Upper lobe of left lung (tissue), 6 donors: ENCODE measurements around the gene ADSS1. TPM values are rescaled to one million over a fixed set of nuclear protein-coding genes. Genes with fewer than 3 reads are reported as not detected.

Experiments
- ATAC-seq, 2 donors: fragments of 200-7000 bp; cut with Tn5 transposase; one replicate each; pipeline ENCODE4 v1.9.1; 2022; ENCODE audit warnings: mild to moderate bottlenecking in 2 of 2, moderate library complexity in 2 of 2; ENCODE audit not compliant: low FRiP score in 2 of 2
- DNase-seq, 2 donors: peaks; one replicate each; pipeline ENCODE4 v3.0.0-alpha.2; 2019 to 2020
- H3K27ac ChIP-seq, 4 donors: fragments of 200-600 bp; sonication (generic); one replicate each; pipeline ENCODE4 v1.5.1; 2016 to 2019
- H3K27me3 ChIP-seq, 4 donors: fragments of 200-600 bp; sonication (generic); one replicate each; pipeline ENCODE4 v1.5.1; 2017 to 2019
- H3K36me3 ChIP-seq, 4 donors: fragments of 200-600 bp; sonication (generic); one replicate each; pipeline ENCODE4 v1.5.1; 2016 to 2019
- H3K4me1 ChIP-seq, 4 donors: fragments of 200-600 bp; sonication (generic); one replicate each; pipeline ENCODE4 v1.5.1; 2018 to 2019
- H3K4me3 ChIP-seq, 4 donors: fragments of 200-600 bp; sonication (generic); one replicate each; pipeline ENCODE4 v1.5.1; 2017 to 2019; ENCODE audit warnings: mild to moderate bottlenecking in 2 of 4, moderate library complexity in 1 of 4
- H3K9me3 ChIP-seq, 4 donors: fragments of 200-600 bp; sonication (generic); one replicate each; pipeline ENCODE4 v1.5.1; 2018 to 2019
- EP300 ChIP-seq, 4 donors: sonication (generic); formaldehyde crosslinking; IDR thresholded peaks; one replicate each; pipeline ENCODE4 v1.5.1; 2017; ENCODE audit warnings: antibody characterized with exemption in 4 of 4, control low read depth in 2 of 4
- POLR2A ChIP-seq, 4 donors: fragments of 450-650 bp; IDR thresholded peaks; one replicate each; pipeline ENCODE4 v1.5.1; 2016 to 2017; ENCODE audit warnings: antibody characterized with exemption in 4 of 4, mild to moderate bottlenecking in 2 of 4
- POLR2AphosphoS5 ChIP-seq, 2 donors: sonication (generic); formaldehyde crosslinking; IDR thresholded peaks; one replicate each; pipeline ENCODE4 v1.5.1; 2017; ENCODE audit warnings: antibody characterized with exemption in 2 of 2
- WGBS, 2 donors: methylation state at CpG; one replicate each; pipeline ENCODE4 v1.1.5; 2017 to 2018; 5-methylcytosine and 5-hydroxymethylcytosine counted together
- total RNA-seq, 6 donors: library from RNA; depleted of rRNA in 4 of 6; stranded (reverse); fragments of >200 nt in 4 of 6; gene quantifications; one replicate each; pipeline versions ENCODE4 v1.1.0 to v1.2.1, GENCODE V29; 2016 to 2021
- TF ChIP-seq, protein P1 (sequence below), 6 experiments: fragments of 450-650 bp in 4 of 6; fragments of 200-600 bp in 2 of 6; sonication (generic) in 2 of 6; IDR thresholded peaks; one replicate each; pipeline ENCODE4 v1.5.1; 2016 to 2019; ENCODE audit warnings: antibody characterized with exemption in 6 of 6
- donor health status: DM: no; HTN: no; CAD: no; lungs with moderate emphysema.
- donor health status: DM: no; HTN: yes; CAD: no; lungs with severe emphysema.

The ADSS1 gene
- total RNA-seq, 6 donors from 2014 or later: 4.9 to 34.6 (median 6.2) TPM

DNA sequence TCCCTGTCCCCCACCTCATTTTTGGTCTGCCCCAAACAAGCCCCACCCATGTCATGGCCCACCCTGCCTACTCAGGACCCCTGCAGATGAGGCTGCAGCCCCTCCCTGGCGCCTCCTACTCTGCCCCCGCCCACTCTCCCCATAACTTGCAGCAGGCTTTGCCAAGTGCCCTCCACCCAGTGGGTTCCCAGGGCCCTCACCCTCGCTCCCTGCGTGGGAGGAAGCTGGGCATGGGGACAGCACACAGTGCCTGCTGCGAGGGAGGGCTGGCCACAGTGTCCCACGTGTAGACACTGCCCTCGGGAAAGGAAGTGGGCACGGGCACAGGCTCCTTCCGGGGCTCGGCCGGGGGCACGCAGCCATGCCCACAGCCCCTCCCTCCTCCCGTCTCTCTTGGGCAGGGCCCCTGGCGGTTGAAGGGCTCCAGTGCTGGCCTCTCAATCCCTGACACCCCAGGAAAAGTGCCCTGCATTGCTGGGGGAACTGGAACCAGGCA is 62.1 kb downstream of the ADSS1 start:
- Histone ChIP-seq H3K36me3 (peaks cover 0 to 49% (median 22%) of the 10 kb centered on the region in 4 donors), H3K9me3 (no peaks in the 10 kb centered on the region), H3K4me3 (no peak overlapping the region), H3K27ac (peak overlapping the region; percentile 46 to 78 (median 72)), H3K27me3 (no peaks in the 10 kb centered on the region), H3K4me1 (peaks cover 37 to 69% (median 61%) of the 10 kb centered on the region in 4 donors)
- no peak for TF ChIP-seq POLR2AphosphoS5 (IDR thresholded peaks at IDR 0.05)
- TF ChIP-seq EP300 (IDR thresholded peaks at IDR 0.05): no peak
- no peak for TF ChIP-seq POLR2A (IDR thresholded peaks at IDR 0.05)
- TF ChIP-seq, protein P1, sequence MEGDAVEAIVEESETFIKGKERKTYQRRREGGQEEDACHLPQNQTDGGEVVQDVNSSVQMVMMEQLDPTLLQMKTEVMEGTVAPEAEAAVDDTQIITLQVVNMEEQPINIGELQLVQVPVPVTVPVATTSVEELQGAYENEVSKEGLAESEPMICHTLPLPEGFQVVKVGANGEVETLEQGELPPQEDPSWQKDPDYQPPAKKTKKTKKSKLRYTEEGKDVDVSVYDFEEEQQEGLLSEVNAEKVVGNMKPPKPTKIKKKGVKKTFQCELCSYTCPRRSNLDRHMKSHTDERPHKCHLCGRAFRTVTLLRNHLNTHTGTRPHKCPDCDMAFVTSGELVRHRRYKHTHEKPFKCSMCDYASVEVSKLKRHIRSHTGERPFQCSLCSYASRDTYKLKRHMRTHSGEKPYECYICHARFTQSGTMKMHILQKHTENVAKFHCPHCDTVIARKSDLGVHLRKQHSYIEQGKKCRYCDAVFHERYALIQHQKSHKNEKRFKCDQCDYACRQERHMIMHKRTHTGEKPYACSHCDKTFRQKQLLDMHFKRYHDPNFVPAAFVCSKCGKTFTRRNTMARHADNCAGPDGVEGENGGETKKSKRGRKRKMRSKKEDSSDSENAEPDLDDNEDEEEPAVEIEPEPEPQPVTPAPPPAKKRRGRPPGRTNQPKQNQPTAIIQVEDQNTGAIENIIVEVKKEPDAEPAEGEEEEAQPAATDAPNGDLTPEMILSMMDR (IDR thresholded peaks at IDR 0.05): peak in 4 of 6 experiments; percentile 22 to 63 (median 35)
- ATAC-seq (peak; percentile 55 to 64), DNase-seq (peak in 1 of 2 donors; percentile 65)
- WGBS, 2 donors: 39 to 41% methylated on average over 5 to 14 of the region's 14 CpGs

DNA sequence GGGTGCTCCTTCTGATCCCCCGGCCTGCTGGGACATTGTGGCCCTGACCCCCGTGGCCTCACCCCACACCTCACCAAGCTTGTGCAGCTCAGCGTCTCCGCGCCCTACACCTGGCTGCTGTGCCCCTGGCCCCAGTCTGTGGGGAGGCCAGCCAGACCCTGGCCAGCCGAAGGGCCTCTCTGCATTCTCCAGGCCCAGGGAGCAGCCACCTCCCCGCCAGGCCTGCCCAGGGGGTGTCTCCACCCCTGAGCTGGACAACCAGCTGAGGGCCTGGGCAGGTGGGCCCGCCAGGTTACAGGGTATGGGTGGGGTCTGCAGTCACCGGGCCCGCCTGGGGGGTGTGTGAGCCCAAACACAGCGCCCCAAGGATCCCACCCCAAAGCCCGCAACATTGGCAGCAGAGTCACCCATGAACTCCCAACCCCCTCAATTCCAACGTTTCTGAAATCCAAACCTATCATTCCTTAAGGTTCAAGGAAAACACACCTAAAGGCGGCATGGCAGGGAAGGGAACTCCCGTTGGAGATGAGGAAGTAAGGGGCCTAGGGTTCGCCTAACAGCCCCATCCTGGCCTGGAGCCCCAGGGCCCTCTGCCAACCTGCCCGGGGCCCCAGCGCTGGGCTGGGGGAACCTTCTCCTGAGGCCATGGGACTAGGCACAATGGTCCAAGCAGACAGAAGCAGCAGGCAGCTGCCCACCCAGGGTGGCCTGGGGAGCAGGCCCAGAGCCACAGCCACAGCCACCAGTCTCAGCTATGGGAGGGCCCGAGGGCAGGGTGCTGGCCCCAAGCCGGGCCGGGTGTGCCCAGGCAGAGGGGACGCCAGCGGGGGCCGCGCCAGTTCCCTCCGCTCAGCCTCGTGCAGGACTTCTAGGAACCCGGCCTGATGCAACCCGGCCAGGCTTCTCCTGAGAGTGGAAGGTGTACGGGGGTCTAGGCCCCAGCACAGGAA is 63.0 kb downstream of the ADSS1 start:
- Histone ChIP-seq H3K9me3 (no peaks in the 10 kb centered on the region), H3K27ac (peak overlapping the region; percentile 3 to 78 (median 72)), H3K4me1 (peaks cover 44 to 78% (median 68%) of the 10 kb centered on the region in 4 donors), H3K36me3 (peaks cover 0 to 55% (median 30%) of the 10 kb centered on the region in 4 donors), H3K4me3 (peak overlapping the region in 1 of 4 donors; percentile 8), H3K27me3 (no peaks in the 10 kb centered on the region)
- ATAC-seq (no peak), DNase-seq (peak in 1 of 2 donors; percentile 82)
- 58 to 66% methylated on average over 14 to 22 of the region's 30 CpGs for WGBS, 2 donors
- no peak for TF ChIP-seq EP300 (IDR thresholded peaks at IDR 0.05)
- TF ChIP-seq, protein P1 (IDR thresholded peaks at IDR 0.05): peak in 1 of 6 experiments; percentile 1

DNA sequence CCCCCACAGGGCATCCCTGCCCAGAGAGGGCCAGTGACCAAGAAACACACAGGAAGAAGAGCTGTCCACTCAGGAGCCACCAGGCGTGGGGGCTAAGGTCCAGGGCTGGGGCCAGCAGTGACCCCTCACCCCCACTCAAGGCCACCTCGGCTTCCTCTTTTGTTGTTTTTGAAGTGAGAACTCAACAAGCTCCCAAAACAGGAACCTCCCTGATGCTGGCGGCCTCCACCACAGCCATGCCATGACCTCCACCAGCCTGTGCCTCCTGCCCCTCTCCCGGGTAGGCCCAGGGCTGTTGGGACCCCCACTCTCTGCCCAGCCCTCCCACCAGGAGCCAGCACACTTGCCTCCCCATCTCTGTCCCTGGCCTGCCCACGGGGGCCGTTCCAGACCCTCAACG is 63.7 kb downstream of the ADSS1 start:
- ATAC-seq (peak in 1 of 2 donors; percentile 27), DNase-seq (peak; percentile 69 to 73)
- Histone ChIP-seq H3K36me3 (peaks cover 0 to 53% (median 32%) of the 10 kb centered on the region in 4 donors), H3K4me1 (peaks cover 51 to 85% (median 75%) of the 10 kb centered on the region in 4 donors), H3K27me3 (no peaks in the 10 kb centered on the region), H3K4me3 (no peak overlapping the region), H3K27ac (peak overlapping the region; percentile 3 to 78 (median 72)), H3K9me3 (no peaks in the 10 kb centered on the region)
- 60 to 71% methylated on average over 3 to 7 of the region's 7 CpGs for WGBS, 2 donors
- no peak for TF ChIP-seq POLR2AphosphoS5 (IDR thresholded peaks at IDR 0.05)
- TF ChIP-seq, protein P1 (IDR thresholded peaks at IDR 0.05): no peak
- TF ChIP-seq POLR2A (IDR thresholded peaks at IDR 0.05): no peak
- no peak for TF ChIP-seq EP300 (IDR thresholded peaks at IDR 0.05)

DNA sequence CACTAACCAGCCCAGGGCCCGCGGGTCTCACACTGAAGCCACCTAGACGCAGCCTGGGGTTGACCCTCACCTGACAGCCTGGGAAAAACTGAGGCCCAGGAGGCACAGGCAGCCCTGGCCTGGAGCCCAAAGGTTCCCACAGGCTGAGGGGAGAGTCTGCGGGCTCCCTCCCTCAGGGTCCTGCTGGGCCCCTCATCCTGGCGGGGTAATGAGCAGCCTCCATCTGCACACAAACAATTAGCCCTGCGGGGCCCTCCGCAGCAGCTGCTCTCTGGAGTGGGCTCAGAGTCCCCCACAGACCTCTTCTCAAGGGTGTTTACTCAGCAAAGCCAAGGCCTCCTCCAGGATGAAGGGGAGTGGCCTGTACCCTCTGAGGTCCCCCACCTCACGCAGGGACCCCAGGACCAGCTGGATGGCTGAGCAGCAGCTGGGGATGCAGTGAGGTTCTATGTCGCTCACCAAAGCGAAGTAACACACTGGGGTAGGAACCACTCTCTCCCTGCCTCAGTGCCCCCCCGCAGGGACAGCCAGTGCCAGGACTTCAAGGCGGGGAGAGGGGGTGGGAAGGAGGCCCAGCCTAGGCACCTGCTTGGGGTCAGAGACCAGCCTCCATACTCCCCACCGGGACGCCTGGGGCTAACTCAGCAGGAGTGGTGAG is 64.3 kb downstream of the ADSS1 start:
- Histone ChIP-seq H3K4me3 (no peak overlapping the region), H3K36me3 (peaks cover 0 to 50% (median 32%) of the 10 kb centered on the region in 4 donors), H3K4me1 (peaks cover 57 to 90% (median 81%) of the 10 kb centered on the region in 4 donors), H3K9me3 (no peaks in the 10 kb centered on the region), H3K27me3 (no peaks in the 10 kb centered on the region), H3K27ac (peak overlapping the region in 3 of 4 donors; percentile 7 to 78 (median 76))
- 92 to 95% methylated on average over 7 to 14 of the region's 14 CpGs for WGBS, 2 donors
- ATAC-seq (no peak), DNase-seq (no peak)
- TF ChIP-seq, protein P1 (IDR thresholded peaks at IDR 0.05): no peak
- no peak for TF ChIP-seq EP300 (IDR thresholded peaks at IDR 0.05)
- no peak for TF ChIP-seq POLR2AphosphoS5 (IDR thresholded peaks at IDR 0.05)
- no peak for TF ChIP-seq POLR2A (IDR thresholded peaks at IDR 0.05)
